GM10847 (cell line): ENCODE measurements around the gene TTC9B.

Experiments used
- POLR2A ChIP-seq: IDR thresholded peaks from 2 replicates; pipeline ENCODE4 v1.6.1; 2011; ENCODE audit not compliant: insufficient read length; ENCODE audit errors: extremely low read depth

Gene TTC9B

GRCh38 chr19:40252395-40252794, 34.2 kb upstream of the TTC9B start:
- no peak for TF ChIP-seq POLR2A

GRCh38 chr19:40251991-40252390, 33.8 kb upstream of the TTC9B start:
- TF ChIP-seq POLR2A, result no peak

- TF ChIP-seq POLR2A, result no peak
Measured at GRCh38 chr19:40251244-40251643, 33.1 kb upstream of the TTC9B start.

- no peak for TF ChIP-seq POLR2A
Measured at GRCh38 chr19:40249781-40250180, 31.6 kb upstream of the TTC9B start.

GRCh38 chr19:40249201-40249600, 31.0 kb upstream of the TTC9B start:
- TF ChIP-seq POLR2A, result no peak

GRCh38 chr19:40247735-40248262, 29.6 kb upstream of the TTC9B start:
- no peak for TF ChIP-seq POLR2A

- TF ChIP-seq POLR2A, result no peak
Measured at GRCh38 chr19:40247178-40247577, 29.0 kb upstream of the TTC9B start.

- TF ChIP-seq POLR2A, result no peak
Measured at GRCh38 chr19:40246292-40247073, 28.3 kb upstream of the TTC9B start.

GRCh38 chr19:40245506-40246128, 27.4 kb upstream of the TTC9B start:
- no peak for TF ChIP-seq POLR2A

- no peak for TF ChIP-seq POLR2A
Measured at GRCh38 chr19:40244579-40245317, 26.6 kb upstream of the TTC9B start.

- TF ChIP-seq POLR2A, result no peak
Measured at GRCh38 chr19:40243181-40243580, 25.0 kb upstream of the TTC9B start.

GRCh38 chr19:40242480-40242879, 24.3 kb upstream of the TTC9B start:
- TF ChIP-seq POLR2A, result no peak

GRCh38 chr19:40241809-40242384, 23.7 kb upstream of the TTC9B start:
- no peak for TF ChIP-seq POLR2A

- TF ChIP-seq POLR2A, result no peak
Measured at GRCh38 chr19:40241125-40241808, 23.1 kb upstream of the TTC9B start.

GRCh38 chr19:40240332-40240731, 22.1 kb upstream of the TTC9B start:
- TF ChIP-seq POLR2A, result no peak
